NCI-H2171 treated with DMSO at 0.1 percent for 48 hours (cell line): ENCODE results near the gene PMEL.
"Not testable (repeated sequence)": the region's sequence is repeated elsewhere in the genome, so short reads cannot be mapped to it uniquely, and the experiment has no call there.

Experiments
- DNase-seq: peaks from one replicate; lab custom pipeline; 2025; lab: John Stamatoyannopoulos, UW

The PMEL gene

GRCh38 chr12:55922126-55922525, 43.7 kb downstream of the PMEL start:
- DNase-seq = no peak

DNA sequence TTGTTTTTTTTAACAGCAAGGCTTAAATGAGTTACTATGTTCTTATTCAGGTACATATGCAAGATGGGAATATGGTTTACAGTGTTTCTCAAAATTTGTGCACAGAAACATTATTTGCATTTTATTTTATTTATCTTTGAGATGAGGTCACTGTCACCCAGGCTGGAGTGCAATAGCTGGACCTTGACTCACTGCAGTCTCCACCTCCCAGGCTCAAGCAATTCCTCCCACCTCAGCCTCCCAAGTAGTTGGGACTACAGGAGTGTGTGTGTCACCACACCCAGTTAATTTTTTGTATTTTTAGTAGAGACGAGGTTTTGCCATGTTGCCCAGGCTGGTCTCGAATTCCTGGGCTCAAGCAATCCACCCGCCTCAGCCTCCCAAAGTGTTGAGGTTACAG, 46.8 kb downstream of the PMEL start:
- DNase-seq = not testable (repeated sequence)

- DNase-seq = no peak
Observed at GRCh38 chr12:55915482-55915859, 50.4 kb downstream of the PMEL start.

GRCh38 chr12:55912908-55913307, 52.9 kb downstream of the PMEL start:
- DNase-seq = no peak

- DNase-seq = no peak
Observed at GRCh38 chr12:55909513-55909884, 56.3 kb downstream of the PMEL start.

DNA sequence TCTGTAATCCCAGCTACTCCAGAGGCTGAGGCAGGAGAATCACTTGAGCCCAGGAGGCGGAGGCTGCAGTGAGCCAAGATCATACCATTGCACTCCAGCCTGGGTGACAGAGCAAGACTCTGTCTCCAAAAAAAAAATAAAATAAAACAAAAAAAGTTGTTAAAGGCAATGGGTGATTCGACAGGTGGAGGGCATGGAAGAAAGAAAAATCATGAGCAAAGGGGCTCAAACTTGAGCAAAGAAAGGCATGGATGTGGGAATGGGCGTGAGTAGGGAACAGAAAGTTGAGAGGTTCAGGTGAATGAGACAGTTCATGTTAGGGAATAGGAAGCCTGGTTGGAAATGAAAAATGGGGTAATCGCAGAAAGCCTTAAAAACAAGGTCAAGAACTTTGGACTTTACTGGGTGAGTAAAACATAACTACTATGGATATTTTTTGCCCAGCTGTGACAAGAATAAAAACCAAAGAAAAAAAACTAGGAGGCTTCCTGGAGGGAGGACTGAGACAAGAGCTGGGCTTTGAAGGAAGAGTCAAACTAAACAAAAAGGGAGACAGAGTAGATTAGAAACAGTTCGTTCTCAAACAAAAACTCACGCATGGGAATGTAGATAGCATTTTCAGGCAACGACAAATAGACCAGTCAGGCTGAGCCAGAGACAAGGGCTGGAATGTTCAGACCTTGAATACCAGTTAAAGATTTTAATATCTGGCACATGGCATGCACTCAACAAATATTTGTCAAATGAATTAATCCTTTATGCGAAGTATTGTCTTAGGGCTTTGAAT, 56.9 kb downstream of the PMEL start:
- DNase-seq = no peak

DNA sequence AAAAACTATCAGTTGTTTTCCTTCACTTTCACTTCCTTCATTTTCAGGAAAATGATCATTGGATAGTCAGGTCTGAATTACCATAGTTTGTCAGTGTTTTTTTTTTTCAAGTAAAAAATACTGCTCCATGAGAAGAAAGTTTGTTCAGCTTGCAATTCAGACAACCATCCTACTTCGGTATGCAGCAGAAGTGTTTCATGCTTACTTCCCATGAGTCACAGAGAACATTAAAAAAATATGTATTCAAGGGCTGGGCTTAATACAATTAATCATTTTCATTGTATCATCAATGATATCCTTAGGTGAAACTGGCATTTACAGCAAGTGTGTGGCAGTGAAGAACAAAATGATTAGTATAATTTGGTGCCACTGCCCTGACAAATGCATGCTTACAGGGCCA, 59.8 kb downstream of the PMEL start:
- DNase-seq = no peak
